Stimulated activated CD4-positive, alpha-beta T cell treated with anti-CD3 and anti-CD28 coated beads, Interleukin-2, amount 100 ng/mL, for 48 hours (primary cell): ENCODE data around the gene PRTFDC1.
A peak's percentile ranks its signal among the peaks of the same experiment; 100 is the strongest.
"Not testable (repeated sequence)": the region's sequence is repeated elsewhere in the genome, so short reads cannot be mapped to it uniquely, and the experiment has no call there.

Experiments
- DNase-seq, 2 donors: peaks; one replicate each; pipeline ENCODE4 v3.0.0-alpha.2; 2020

PRTFDC1 gene

GRCh38 chr10:24929056-24929544, 23.3 kb downstream of the PRTFDC1 start:
- no peak for DNase-seq

- DNase-seq = no peak
Measured at GRCh38 chr10:24928163-24928562, 24.2 kb downstream of the PRTFDC1 start.

- no peak for DNase-seq
Measured at GRCh38 chr10:24926557-24926956, 25.8 kb downstream of the PRTFDC1 start.

- DNase-seq = no peak
Measured at GRCh38 chr10:24925799-24926198, 26.6 kb downstream of the PRTFDC1 start.

- not testable (repeated sequence) for DNase-seq
Measured at GRCh38 chr10:24924483-24924882, 27.9 kb downstream of the PRTFDC1 start.

- peak in 1 of 2 donors; percentile 12 for DNase-seq
Measured at GRCh38 chr10:24922222-24922868, 30.1 kb downstream of the PRTFDC1 start.

- DNase-seq = peak; percentile 56 to 57
Measured at GRCh38 chr10:24920907-24921881, 31.2 kb downstream of the PRTFDC1 start.

- not testable (repeated sequence) for DNase-seq
Measured at GRCh38 chr10:24920192-24920591, 32.2 kb downstream of the PRTFDC1 start.

GRCh38 chr10:24919629-24920028, 32.8 kb downstream of the PRTFDC1 start:
- not testable (repeated sequence) for DNase-seq

- DNase-seq = no peak
Measured at GRCh38 chr10:24917979-24918378, 34.4 kb downstream of the PRTFDC1 start.

- no peak for DNase-seq
Measured at GRCh38 chr10:24917493-24917892, 34.9 kb downstream of the PRTFDC1 start.

GRCh38 chr10:24916365-24916764, 36.0 kb downstream of the PRTFDC1 start:
- no peak for DNase-seq

- no peak for DNase-seq
Measured at GRCh38 chr10:24915304-24915703, 37.1 kb downstream of the PRTFDC1 start.

- DNase-seq = no peak
Measured at GRCh38 chr10:24914148-24914547, 38.3 kb downstream of the PRTFDC1 start.

GRCh38 chr10:24912215-24912614, 40.2 kb downstream of the PRTFDC1 start:
- no peak for DNase-seq

GRCh38 chr10:24911029-24911428, 41.4 kb downstream of the PRTFDC1 start:
- DNase-seq = no peak

GRCh38 chr10:24910574-24910973, 41.8 kb downstream of the PRTFDC1 start:
- no peak for DNase-seq

GRCh38 chr10:24908793-24909423, 43.5 kb downstream of the PRTFDC1 start:
- DNase-seq = no peak

GRCh38 chr10:24907956-24908355, 44.5 kb downstream of the PRTFDC1 start:
- DNase-seq = no peak

- DNase-seq = no peak
Measured at GRCh38 chr10:24906372-24906771, 46.0 kb downstream of the PRTFDC1 start.

- DNase-seq = no peak
Measured at GRCh38 chr10:24904824-24905223, 47.6 kb downstream of the PRTFDC1 start.

GRCh38 chr10:24902400-24902728, 50.0 kb downstream of the PRTFDC1 start:
- DNase-seq = no peak

- DNase-seq = no peak
Measured at GRCh38 chr10:24901686-24902399, 50.6 kb downstream of the PRTFDC1 start.
